Left lung (tissue), 10 donors: ENCODE measurements around the gene KCND3. TPM values are rescaled to one million over a fixed set of nuclear protein-coding genes. Genes with fewer than 3 reads are reported as not detected.

Source experiments
- ATAC-seq: fragments of 200-7000 bp; cut with Tn5 transposase; one replicate; pipeline ENCODE4 v1.9.1; 2020; ENCODE audit warnings: moderate library complexity
- DNase-seq, 4 donors: peaks; one replicate each; pipeline ENCODE4 v3.0.0-alpha.2; 2013 to 2020
- H3K27ac ChIP-seq, 2 donors: fragments of 200-600 bp; sonication (generic) in 1 of 2; one replicate each; pipeline versions ENCODE4 v1.5.0 to v1.8.0; 2020 to 2021
- H3K27me3 ChIP-seq, 2 donors: fragments of 200-600 bp; sonication (generic) in 1 of 2; one replicate each; pipeline versions ENCODE4 v1.5.0 to v1.8.0; 2020 to 2021
- H3K36me3 ChIP-seq, 2 donors: fragments of 200-600 bp; sonication (generic) in 1 of 2; one replicate each; pipeline versions ENCODE4 v1.5.0 to v1.8.0; 2020 to 2021
- H3K4me1 ChIP-seq, 2 donors: fragments of 200-600 bp; one replicate each; pipeline ENCODE4 v1.8.0; 2021
- H3K4me3 ChIP-seq, 2 donors: fragments of 200-600 bp; sonication (generic) in 1 of 2; one replicate each; pipeline versions ENCODE4 v1.5.0 to v1.8.0; 2020 to 2021; ENCODE audit warnings: mild to moderate bottlenecking in 1 of 2
- H3K9me3 ChIP-seq, 2 donors: fragments of 200-600 bp; sonication (generic) in 1 of 2; one replicate each; pipeline versions ENCODE4 v1.5.0 to v1.8.0; 2020 to 2021
- CTCF ChIP-seq, 2 donors: fragments of 200-600 bp; sonication (generic) in 1 of 2; IDR thresholded peaks; one replicate each; pipeline versions ENCODE4 v1.5.0 to v1.8.0; 2021; ENCODE audit warnings: antibody characterized with exemption in 2 of 2
- intact Hi-C, 2 donors: fragments of 100-400 bp; cut with DNase I; formaldehyde crosslinking; loops; one replicate each; pipeline versions ENCODE4 v1.11.2 to v1.14.2; 2022
- polyA plus RNA-seq, 6 donors: library from polyadenylated mRNA; unstranded; fragments of 120-200 nt; gene quantifications; one replicate each; pipeline ENCODE4 v1.2.1, GENCODE V29; 2013; ENCODE audit not compliant: insufficient read length in 6 of 6
- total RNA-seq, 2 donors: library from RNA; stranded (reverse); fragmentation: NEBNext Ultra II Directional; extraction: Animal tissue kit (Norgen Biotek cat#: 25700); gene quantifications; one replicate each; pipeline ENCODE4 v1.2.1, GENCODE V29; 2021
- donor health status: DM: no; HTN: yes; CAD: no.
- donor health status: DM: no; HTN: no; CAD: no.

Gene KCND3
- total and polyA plus RNA-seq, 8 donors: 0.32 to 10.2 (median 0.58) TPM

GRCh38 chr1:111895469-111895868 lies 94.0 kb downstream of the KCND3 start:
- H3K4me1 ChIP-seq: no peaks in the 10 kb centered on the region
- intact Hi-C loops: no loop called here
- no peaks in the 10 kb centered on the region for H3K9me3 ChIP-seq
- no peak for TF ChIP-seq CTCF (IDR thresholded peaks at IDR 0.05)
- H3K4me3 ChIP-seq: no peak overlapping the region
- no peak overlapping the region for H3K27ac ChIP-seq
- ATAC-seq (no peak), DNase-seq (no peak)
- H3K36me3 ChIP-seq: no peaks in the 10 kb centered on the region
- H3K27me3 ChIP-seq: peaks cover 0 to 11% of the 10 kb centered on the region in 2 donors

- H3K27ac ChIP-seq: no peak overlapping the region
- no peaks in the 10 kb centered on the region for H3K36me3 ChIP-seq
- H3K27me3 ChIP-seq: peaks cover 0 to 11% of the 10 kb centered on the region in 2 donors
- no peak for TF ChIP-seq CTCF (IDR thresholded peaks at IDR 0.05)
- H3K9me3 ChIP-seq: no peaks in the 10 kb centered on the region
- intact Hi-C loops: no loop called here
- ATAC-seq: no peak
- DNase-seq: no peak
- no peak overlapping the region for H3K4me3 ChIP-seq
- H3K4me1 ChIP-seq: no peaks in the 10 kb centered on the region
Measured at GRCh38 chr1:111895017-111895416, 94.5 kb downstream of the KCND3 start.

- no peaks in the 10 kb centered on the region for H3K36me3 ChIP-seq
- H3K27ac ChIP-seq: no peak overlapping the region
- H3K4me1 ChIP-seq: no peaks in the 10 kb centered on the region
- intact Hi-C loops: no loop called here
- no peak for TF ChIP-seq CTCF (IDR thresholded peaks at IDR 0.05)
- H3K9me3 ChIP-seq: no peaks in the 10 kb centered on the region
- DNase-seq (no peak), ATAC-seq (no peak)
- H3K4me3 ChIP-seq: no peak overlapping the region
- peaks cover 0 to 11% of the 10 kb centered on the region in 2 donors for H3K27me3 ChIP-seq
Measured at GRCh38 chr1:111894497-111894896, 95.0 kb downstream of the KCND3 start.

GRCh38 chr1:111891566-111891965 lies 97.9 kb downstream of the KCND3 start:
- Histone ChIP-seq H3K4me1 (no peaks in the 10 kb centered on the region), H3K27me3 (peaks cover 0 to 23% of the 10 kb centered on the region in 2 donors), H3K9me3 (no peaks in the 10 kb centered on the region), H3K4me3 (no peak overlapping the region), H3K27ac (no peak overlapping the region), H3K36me3 (no peaks in the 10 kb centered on the region)
- no peak for DNase-seq
- no peak for TF ChIP-seq CTCF (IDR thresholded peaks at IDR 0.05)
- no peak for ATAC-seq
- intact Hi-C loops: no loop called here

- Histone ChIP-seq H3K4me3 (no peak overlapping the region), H3K4me1 (no peaks in the 10 kb centered on the region), H3K27me3 (peaks cover 0 to 12% of the 10 kb centered on the region in 2 donors), H3K36me3 (no peaks in the 10 kb centered on the region), H3K27ac (no peak overlapping the region), H3K9me3 (no peaks in the 10 kb centered on the region)
- ATAC-seq: no peak
- no peak for TF ChIP-seq CTCF (IDR thresholded peaks at IDR 0.05)
- intact Hi-C loops: no loop called here
- DNase-seq: no peak
Measured at GRCh38 chr1:111888740-111889376, 100.6 kb downstream of the KCND3 start.
